Measurements from ENCODE around the gene RAB1A. TPM values are rescaled to one million over a fixed set of nuclear protein-coding genes. Genes with fewer than 3 reads are reported as not detected.
"Not testable (repeated sequence)": the region's sequence is repeated elsewhere in the genome, so short reads cannot be mapped to it uniquely, and the experiment has no call there.

Gene RAB1A
- polyA plus RNA-seq, 1 donor (not counting 4 experiments of a cell fraction or from before 2014, with no cell fraction given), result 274 TPM

GRCh38 chr2:65158557-65158956, 28.7 kb upstream of the RAB1A start:
- TF ChIP-seq EZH2 (IDR thresholded peaks at IDR 0.05; ENCODE audit: low read length) (no peak), CTCF (optimal IDR thresholded peaks at IDR 0.05 in 1 of 3, IDR thresholded peaks at IDR 0.05 in 1 of 3, conservative IDR thresholded peaks at IDR 0.05 in 1 of 3; ENCODE audit: extremely low read depth in 1 of 3, insufficient read depth in 2 of 3, low read length in 3 of 3) (no peak)
- Histone ChIP-seq H3K4me2 (ENCODE audit: control insufficient read depth, extremely low read depth, insufficient read depth, low read depth, low read length) (no peak overlapping the region), H3K9ac (ENCODE audit: control insufficient read depth, extremely low read depth, insufficient read depth, low read length) (no peak overlapping the region), H3K9me1 (ENCODE audit: control insufficient read depth, extremely low read depth, insufficient read depth, low read length) (no peaks in the 10 kb centered on the region), H3K27me3 (ENCODE audit: control insufficient read depth, extremely low read depth, insufficient read depth, low read length) (no peaks in the 10 kb centered on the region), H3K27ac (ENCODE audit: control insufficient read depth, insufficient read depth, low read length) (no peak overlapping the region), H2AFZ (ENCODE audit: control insufficient read depth, low read length) (no peak overlapping the region), H3K4me3 (ENCODE audit: control insufficient read depth in 2 of 3, extremely low read depth in 1 of 3, insufficient read depth in 2 of 3, low read depth in 1 of 3, low read length in 3 of 3) (no peak overlapping the region), H3K9me3 (ENCODE audit: control insufficient read depth, low read depth, low read length) (no peaks in the 10 kb centered on the region), H3K4me1 (ENCODE audit: control insufficient read depth, extremely low read depth, insufficient read depth, low read length) (no peaks in the 10 kb centered on the region), H3K36me3 (ENCODE audit: control insufficient read depth in 2 of 2, extremely low read depth in 1 of 2, insufficient read depth in 2 of 2, low read length in 2 of 2) (no peaks in the 10 kb centered on the region), H4K20me1 (ENCODE audit: control insufficient read depth, extremely low read depth, insufficient read depth, low read length) (no peaks in the 10 kb centered on the region), H3K79me2 (ENCODE audit: control insufficient read depth, insufficient read depth, low read length) (no peaks in the 10 kb centered on the region)
- dilution Hi-C loops (cut with MboI; ENCODE audit: extremely low pct_ligation_motif_present, low sequenced_read_pairs), result no loop called here
- no peak for DNase-seq (ENCODE audit: low read depth, low spot score)
- no peak for FAIRE-seq

- H3K27me3 ChIP-seq (ENCODE audit: control insufficient read depth, extremely low read depth, insufficient read depth, low read length); H3K9me3 ChIP-seq (ENCODE audit: control insufficient read depth, low read depth, low read length); FAIRE-seq; H3K4me3 ChIP-seq (ENCODE audit: control insufficient read depth in 2 of 3, extremely low read depth in 1 of 3, insufficient read depth in 2 of 3, low read depth in 1 of 3, low read length in 3 of 3); H3K9ac ChIP-seq (ENCODE audit: control insufficient read depth, extremely low read depth, insufficient read depth, low read length); H3K9me1 ChIP-seq (ENCODE audit: control insufficient read depth, extremely low read depth, insufficient read depth, low read length); DNase-seq (ENCODE audit: low read depth, low spot score); H3K36me3 ChIP-seq (ENCODE audit: control insufficient read depth in 2 of 2, extremely low read depth in 1 of 2, insufficient read depth in 2 of 2, low read length in 2 of 2); H3K79me2 ChIP-seq (ENCODE audit: control insufficient read depth, insufficient read depth, low read length); dilution Hi-C loops (cut with MboI; ENCODE audit: extremely low pct_ligation_motif_present, low sequenced_read_pairs); H3K4me1 ChIP-seq (ENCODE audit: control insufficient read depth, extremely low read depth, insufficient read depth, low read length); H3K27ac ChIP-seq (ENCODE audit: control insufficient read depth, insufficient read depth, low read length); H4K20me1 ChIP-seq (ENCODE audit: control insufficient read depth, extremely low read depth, insufficient read depth, low read length); H3K4me2 ChIP-seq (ENCODE audit: control insufficient read depth, extremely low read depth, insufficient read depth, low read depth, low read length); H2AFZ ChIP-seq (ENCODE audit: control insufficient read depth, low read length): not testable (repeated sequence)
Observed at GRCh38 chr2:65157856-65158255, 27.9 kb upstream of the RAB1A start.

- Histone ChIP-seq H3K9ac (ENCODE audit: control insufficient read depth, extremely low read depth, insufficient read depth, low read length) (no peak overlapping the region), H4K20me1 (ENCODE audit: control insufficient read depth, extremely low read depth, insufficient read depth, low read length) (no peaks in the 10 kb centered on the region), H3K36me3 (ENCODE audit: control insufficient read depth in 2 of 2, extremely low read depth in 1 of 2, insufficient read depth in 2 of 2, low read length in 2 of 2) (no peaks in the 10 kb centered on the region), H3K4me1 (ENCODE audit: control insufficient read depth, extremely low read depth, insufficient read depth, low read length) (no peaks in the 10 kb centered on the region), H2AFZ (ENCODE audit: control insufficient read depth, low read length) (no peak overlapping the region), H3K4me2 (ENCODE audit: control insufficient read depth, extremely low read depth, insufficient read depth, low read depth, low read length) (no peak overlapping the region), H3K27ac (ENCODE audit: control insufficient read depth, insufficient read depth, low read length) (no peak overlapping the region), H3K4me3 (ENCODE audit: control insufficient read depth in 2 of 3, extremely low read depth in 1 of 3, insufficient read depth in 2 of 3, low read depth in 1 of 3, low read length in 3 of 3) (no peak overlapping the region), H3K79me2 (ENCODE audit: control insufficient read depth, insufficient read depth, low read length) (no peaks in the 10 kb centered on the region), H3K9me3 (ENCODE audit: control insufficient read depth, low read depth, low read length) (no peaks in the 10 kb centered on the region), H3K27me3 (ENCODE audit: control insufficient read depth, extremely low read depth, insufficient read depth, low read length) (no peaks in the 10 kb centered on the region), H3K9me1 (ENCODE audit: control insufficient read depth, extremely low read depth, insufficient read depth, low read length) (no peaks in the 10 kb centered on the region)
- dilution Hi-C loops (cut with MboI; ENCODE audit: extremely low pct_ligation_motif_present, low sequenced_read_pairs), result no loop called here
- no peak for FAIRE-seq
- TF ChIP-seq EZH2 (IDR thresholded peaks at IDR 0.05; ENCODE audit: low read length), result no peak
- no peak for TF ChIP-seq CTCF (optimal IDR thresholded peaks at IDR 0.05 in 1 of 3, IDR thresholded peaks at IDR 0.05 in 1 of 3, conservative IDR thresholded peaks at IDR 0.05 in 1 of 3; ENCODE audit: extremely low read depth in 1 of 3, insufficient read depth in 2 of 3, low read length in 3 of 3)
- no peak for DNase-seq (ENCODE audit: low read depth, low spot score)
Observed at GRCh38 chr2:65156041-65156440, 26.1 kb upstream of the RAB1A start.
